Stimulated activated memory B cell treated with anti-CD40 and anti-IgM and Interleukin-4, amounts not matched to agents 10 μg/mL and 1 μg/mL and 100 μg/mL, for 72 hours (primary cell): ENCODE results near the gene EVC.

ENCODE experiments used
- ATAC-seq: fragments of 150-1000 bp; cut with Tn5 transposase; 2 replicates; pipeline ENCODE4 v1.10.0; 2021
- H3K27ac Mint-ChIP-seq: one replicate; pipeline ENCODE4 v1.8.0; 2022; ENCODE audit warnings: mild to moderate bottlenecking, mixed read lengths
- H3K27me3 Mint-ChIP-seq: one replicate; pipeline ENCODE4 v1.8.0; 2022; ENCODE audit warnings: mixed read lengths
- H3K36me3 Mint-ChIP-seq: one replicate; pipeline ENCODE4 v1.8.0; 2022; ENCODE audit warnings: mixed read lengths
- H3K4me1 Mint-ChIP-seq: one replicate; pipeline ENCODE4 v1.8.0; 2022; ENCODE audit warnings: mixed read lengths
- H3K4me3 Mint-ChIP-seq: one replicate; pipeline ENCODE4 v1.8.0; 2022; ENCODE audit warnings: mild to moderate bottlenecking, moderate library complexity, mixed read lengths
- H3K9me3 Mint-ChIP-seq: one replicate; pipeline ENCODE4 v1.8.0; 2022; ENCODE audit warnings: mixed read lengths

Gene EVC

DNA sequence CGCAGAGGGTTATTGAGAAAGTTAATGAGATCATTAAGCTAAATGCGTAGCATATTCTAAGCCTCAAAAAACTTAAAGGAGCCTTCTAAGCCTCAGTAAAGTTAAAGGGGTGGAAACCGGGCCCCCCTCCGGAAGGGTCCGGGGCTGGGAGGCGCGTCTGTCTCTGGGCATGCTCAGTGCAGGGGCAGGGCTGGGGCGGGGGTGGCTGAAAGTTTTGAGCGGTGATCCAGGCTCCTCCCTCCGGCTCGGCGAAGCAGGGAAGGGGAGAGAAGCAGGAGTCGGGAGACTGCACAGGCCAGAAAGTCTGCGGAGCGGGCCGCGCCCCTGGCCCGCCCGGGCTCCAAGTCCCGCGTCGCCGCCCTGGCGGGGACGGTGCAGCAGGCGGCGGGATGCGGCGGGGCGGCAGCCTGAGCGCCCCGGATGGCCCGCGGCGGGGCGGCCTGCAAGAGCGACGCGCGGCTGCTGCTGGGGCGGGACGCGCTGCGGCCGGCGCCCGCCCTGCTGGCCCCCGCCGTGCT lies at the start of gene EVC:
Gene EVC (plus strand): TSS at position 241 of the 518 bp plus-strand sequence. CDS start 180 bp downstream, at position 421.
- peaks cover 51% of the 10 kb centered on the region for H3K27me3 Mint-ChIP-seq
- H3K4me3 Mint-ChIP-seq, result peak within 1 kb of the TSS; percentile 57
- peaks cover 6% of the 10 kb centered on the region for H3K4me1 Mint-ChIP-seq
- H3K27ac Mint-ChIP-seq, result no peak within 1 kb of the TSS
- H3K9me3 Mint-ChIP-seq, result peaks cover 10% of the 10 kb centered on the region
- ATAC-seq, result peak; percentile 40
- H3K36me3 Mint-ChIP-seq, result no peaks in the 10 kb centered on the region

DNA sequence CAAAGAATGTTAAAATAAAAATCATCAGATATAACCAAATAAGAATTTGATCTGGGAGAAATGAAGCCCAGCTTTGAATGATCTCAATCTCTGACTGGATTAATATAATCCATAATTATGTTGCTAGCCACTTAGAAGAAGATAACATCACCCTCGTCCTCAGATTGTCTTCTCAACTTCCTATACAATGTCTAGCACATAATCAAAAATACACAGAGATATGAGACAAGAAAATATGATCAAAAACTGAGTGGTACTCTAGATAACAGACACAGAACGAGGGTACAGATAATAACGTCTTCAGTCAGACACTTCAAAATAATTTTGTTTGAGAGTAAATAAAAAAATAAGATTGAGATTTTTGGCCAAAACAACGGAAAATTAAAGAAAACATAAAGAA lies 49.8 kb upstream of the EVC start:
- ATAC-seq, result no peak
- Mint-ChIP-seq H3K9me3 (peaks cover 15% of the 10 kb centered on the region), H3K4me3 (no peak overlapping the region), H3K27ac (no peak overlapping the region), H3K27me3 (no peaks in the 10 kb centered on the region), H3K36me3 (peaks cover 5% of the 10 kb centered on the region), H3K4me1 (no peaks in the 10 kb centered on the region)

DNA sequence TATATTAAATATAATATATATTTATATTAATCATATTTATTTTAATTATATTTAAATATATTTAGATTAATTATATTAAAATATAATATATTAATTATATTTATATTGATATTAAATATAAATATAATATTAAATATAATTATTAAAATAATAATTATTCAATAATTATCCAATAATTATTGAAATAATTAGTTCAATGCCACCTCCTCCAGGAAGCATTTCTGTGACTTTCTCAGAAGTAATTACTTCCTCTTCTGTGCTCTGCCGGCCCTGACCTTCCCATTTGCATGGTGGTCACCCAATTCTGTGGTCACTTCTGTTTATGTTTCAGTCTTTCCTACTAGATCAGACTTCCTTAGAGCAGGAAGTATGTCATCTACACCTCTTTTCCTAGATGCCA lies 48.4 kb upstream of the EVC start:
- H3K27ac Mint-ChIP-seq, result no peak overlapping the region
- H3K36me3 Mint-ChIP-seq, result peaks cover 5% of the 10 kb centered on the region
- H3K4me3 Mint-ChIP-seq, result no peak overlapping the region
- H3K9me3 Mint-ChIP-seq, result peaks cover 15% of the 10 kb centered on the region
- ATAC-seq, result no peak
- no peaks in the 10 kb centered on the region for H3K4me1 Mint-ChIP-seq
- H3K27me3 Mint-ChIP-seq, result no peaks in the 10 kb centered on the region

DNA sequence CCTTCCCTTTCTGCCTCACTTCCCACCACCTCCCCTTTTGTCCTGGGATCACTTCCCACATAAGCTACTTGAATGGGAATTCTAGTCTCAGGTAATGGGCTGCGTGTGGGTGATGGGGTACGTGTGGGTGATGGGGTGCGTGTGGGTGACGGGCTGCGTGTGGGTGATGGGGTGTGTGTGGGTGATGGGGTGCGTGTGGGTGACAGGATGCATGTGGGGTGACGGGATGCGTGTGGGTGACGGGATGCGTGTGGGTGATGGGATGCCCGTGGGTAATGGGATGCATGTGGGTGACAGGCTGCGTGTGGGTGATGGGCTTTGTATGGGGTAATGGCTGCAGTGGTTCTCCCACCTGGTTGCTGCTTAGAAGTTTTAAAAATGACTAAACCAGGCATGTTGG lies 46.2 kb upstream of the EVC start:
- Mint-ChIP-seq H3K9me3 (peaks cover 15% of the 10 kb centered on the region), H3K27ac (no peak overlapping the region), H3K4me1 (no peaks in the 10 kb centered on the region), H3K36me3 (peaks cover 5% of the 10 kb centered on the region), H3K27me3 (no peaks in the 10 kb centered on the region), H3K4me3 (no peak overlapping the region)
- peak; percentile 54 for ATAC-seq

DNA sequence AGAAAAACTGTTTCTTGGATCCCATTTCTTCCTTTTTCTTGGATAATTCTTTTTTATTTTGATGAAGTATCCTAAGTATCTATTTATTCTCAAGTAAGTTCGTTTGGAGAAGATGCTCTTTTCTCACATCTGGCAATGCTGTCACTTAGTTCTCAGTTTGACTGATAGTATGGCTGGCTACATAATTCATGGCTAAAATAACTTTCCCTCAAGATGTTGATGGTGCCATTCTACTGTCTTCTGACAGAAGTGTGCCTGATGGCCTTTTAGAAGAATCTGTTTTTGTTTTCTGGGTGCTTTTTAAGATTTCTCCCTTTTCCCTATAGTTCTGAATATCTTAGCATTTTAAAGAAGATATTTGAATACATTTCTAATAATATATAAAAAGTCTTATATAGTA lies 44.3 kb upstream of the EVC start:
- Mint-ChIP-seq H3K9me3 (peaks cover 15% of the 10 kb centered on the region), H3K4me1 (no peaks in the 10 kb centered on the region), H3K27ac (no peak overlapping the region), H3K36me3 (peaks cover 5% of the 10 kb centered on the region), H3K4me3 (no peak overlapping the region), H3K27me3 (no peaks in the 10 kb centered on the region)
- ATAC-seq, result no peak

DNA sequence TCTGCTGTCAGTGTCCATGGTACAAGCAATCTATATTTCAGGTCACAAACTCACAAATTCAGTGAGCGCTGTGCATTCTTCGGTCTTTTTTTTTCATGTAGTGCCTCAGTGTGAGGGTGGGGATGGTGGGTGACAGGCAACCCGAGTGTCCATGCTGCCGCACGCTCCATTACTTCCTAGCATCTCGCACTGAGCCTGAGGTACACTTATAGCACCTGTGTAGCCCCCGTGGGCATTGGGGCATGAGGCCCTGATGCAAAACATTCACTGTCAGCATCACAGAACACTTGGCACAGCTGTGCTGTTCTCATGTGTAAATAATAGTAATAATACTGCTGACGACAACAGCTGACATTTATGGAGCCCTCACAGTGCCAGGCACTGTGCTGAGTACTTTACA lies 34.2 kb upstream of the EVC start:
- no peaks in the 10 kb centered on the region for H3K27me3 Mint-ChIP-seq
- no peak overlapping the region for H3K27ac Mint-ChIP-seq
- H3K4me1 Mint-ChIP-seq, result no peaks in the 10 kb centered on the region
- no peaks in the 10 kb centered on the region for H3K9me3 Mint-ChIP-seq
- H3K4me3 Mint-ChIP-seq, result no peak overlapping the region
- H3K36me3 Mint-ChIP-seq, result no peaks in the 10 kb centered on the region
- ATAC-seq, result no peak

DNA sequence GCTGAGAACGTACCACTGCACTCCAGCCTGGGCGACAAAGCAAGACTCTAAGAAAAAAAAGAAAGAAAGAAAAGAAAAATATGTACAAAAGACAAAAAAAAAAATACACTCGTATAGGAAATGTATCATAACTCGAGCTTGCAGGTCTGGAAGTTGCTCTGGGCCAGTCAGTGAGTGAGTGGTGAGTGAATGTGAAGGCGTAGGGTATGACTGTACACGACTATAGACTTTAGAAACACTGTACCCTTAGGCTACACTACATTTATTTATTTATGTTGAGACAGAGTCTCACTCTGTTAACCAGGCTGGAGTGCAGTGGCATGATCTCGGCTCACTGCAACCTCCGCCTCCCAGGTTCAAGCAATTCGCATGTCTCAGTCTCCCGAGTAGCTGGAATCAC lies 32.0 kb upstream of the EVC start:
- H3K4me3 Mint-ChIP-seq, result no peak overlapping the region
- no peak overlapping the region for H3K27ac Mint-ChIP-seq
- no peaks in the 10 kb centered on the region for H3K9me3 Mint-ChIP-seq
- no peak for ATAC-seq
- no peaks in the 10 kb centered on the region for H3K4me1 Mint-ChIP-seq
- no peaks in the 10 kb centered on the region for H3K36me3 Mint-ChIP-seq
- H3K27me3 Mint-ChIP-seq, result no peaks in the 10 kb centered on the region

DNA sequence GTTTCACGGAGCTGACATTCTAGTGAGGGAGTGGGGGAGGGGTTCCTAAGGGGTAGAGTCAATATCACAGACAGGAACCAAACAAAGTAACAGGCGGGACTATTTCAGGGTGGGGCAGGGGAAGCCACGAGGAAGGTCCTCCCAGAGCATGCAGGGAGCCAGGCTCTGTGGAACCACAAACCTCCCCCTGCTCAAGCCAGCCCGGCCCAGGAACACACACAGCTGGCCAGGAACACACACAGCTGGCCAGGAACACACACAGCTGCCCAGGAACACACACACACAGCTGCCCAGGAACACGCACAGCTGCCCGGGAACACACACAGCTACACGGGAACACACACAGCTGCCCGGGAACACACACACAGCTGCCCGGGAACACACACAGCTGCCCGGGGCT lies 27.4 kb upstream of the EVC start:
- H3K4me1 Mint-ChIP-seq, result no peaks in the 10 kb centered on the region
- no peak for ATAC-seq
- no peaks in the 10 kb centered on the region for H3K36me3 Mint-ChIP-seq
- H3K27me3 Mint-ChIP-seq, result no peaks in the 10 kb centered on the region
- H3K9me3 Mint-ChIP-seq, result no peaks in the 10 kb centered on the region
- no peak overlapping the region for H3K27ac Mint-ChIP-seq
- no peak overlapping the region for H3K4me3 Mint-ChIP-seq

DNA sequence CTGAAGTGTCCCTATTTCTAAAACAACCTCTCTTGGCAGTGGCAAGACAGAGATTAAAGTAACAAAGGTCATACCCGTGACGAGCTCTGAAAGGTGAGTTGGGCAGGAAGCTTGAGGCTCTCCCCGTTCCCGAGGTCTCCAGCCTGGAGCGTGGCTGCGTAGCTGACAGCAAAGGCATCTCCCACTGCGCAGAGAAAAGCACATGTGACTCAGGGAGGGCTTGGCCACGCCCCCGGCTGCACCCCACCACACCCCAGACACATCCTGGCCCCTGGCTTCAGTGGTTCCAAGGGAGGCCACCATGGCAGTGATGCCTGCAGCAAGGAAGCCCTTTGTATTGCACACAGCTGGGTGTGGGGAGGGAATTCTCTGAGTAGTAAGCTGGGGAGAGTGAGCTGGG lies 25.7 kb upstream of the EVC start:
- no peak for ATAC-seq
- Mint-ChIP-seq H3K36me3 (no peaks in the 10 kb centered on the region), H3K4me1 (no peaks in the 10 kb centered on the region), H3K4me3 (no peak overlapping the region), H3K27ac (no peak overlapping the region), H3K27me3 (no peaks in the 10 kb centered on the region), H3K9me3 (no peaks in the 10 kb centered on the region)

DNA sequence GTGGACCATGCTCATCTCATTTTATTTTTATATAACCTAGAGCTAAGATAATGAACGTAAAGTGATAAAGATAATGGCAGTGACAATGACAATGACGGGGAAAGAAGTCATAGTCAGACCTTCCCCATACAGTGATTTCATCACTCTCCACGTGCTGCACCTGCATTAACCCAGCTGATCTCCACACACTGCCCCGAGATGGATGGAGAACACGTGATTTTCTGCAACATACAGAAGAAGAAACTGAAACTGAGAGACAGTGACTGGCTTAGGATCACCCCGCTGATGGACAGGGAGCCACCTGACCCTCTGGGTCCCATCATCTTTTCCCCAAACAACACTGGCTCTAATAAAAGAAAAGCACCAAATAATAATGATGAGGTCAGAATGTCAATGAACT lies 24.7 kb upstream of the EVC start:
- Mint-ChIP-seq H3K4me3 (no peak overlapping the region), H3K9me3 (no peaks in the 10 kb centered on the region), H3K27ac (no peak overlapping the region), H3K4me1 (no peaks in the 10 kb centered on the region), H3K27me3 (no peaks in the 10 kb centered on the region), H3K36me3 (no peaks in the 10 kb centered on the region)
- ATAC-seq, result no peak

DNA sequence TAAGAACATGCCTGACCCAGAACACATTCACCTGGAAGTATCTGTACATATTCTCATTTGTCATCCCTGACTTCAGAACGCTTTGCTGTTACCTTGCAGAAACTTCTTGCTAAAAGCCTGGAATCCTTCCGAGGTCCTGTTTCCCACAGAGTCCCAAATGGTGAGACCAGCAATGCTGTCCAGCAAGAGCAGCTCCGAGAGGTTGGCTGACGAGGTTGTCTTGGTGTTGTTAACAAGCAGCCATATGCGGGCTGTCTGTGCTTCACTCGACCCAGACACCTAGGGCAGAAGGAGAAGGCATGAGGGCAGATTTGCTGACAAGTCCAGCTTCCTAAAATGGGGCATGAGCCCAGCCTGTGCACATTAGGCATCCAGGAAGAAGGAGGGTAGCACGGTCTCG lies 21.9 kb upstream of the EVC start:
- Mint-ChIP-seq H3K9me3 (no peaks in the 10 kb centered on the region), H3K4me3 (no peak overlapping the region), H3K27ac (no peak overlapping the region), H3K27me3 (no peaks in the 10 kb centered on the region), H3K36me3 (no peaks in the 10 kb centered on the region), H3K4me1 (no peaks in the 10 kb centered on the region)
- no peak for ATAC-seq

DNA sequence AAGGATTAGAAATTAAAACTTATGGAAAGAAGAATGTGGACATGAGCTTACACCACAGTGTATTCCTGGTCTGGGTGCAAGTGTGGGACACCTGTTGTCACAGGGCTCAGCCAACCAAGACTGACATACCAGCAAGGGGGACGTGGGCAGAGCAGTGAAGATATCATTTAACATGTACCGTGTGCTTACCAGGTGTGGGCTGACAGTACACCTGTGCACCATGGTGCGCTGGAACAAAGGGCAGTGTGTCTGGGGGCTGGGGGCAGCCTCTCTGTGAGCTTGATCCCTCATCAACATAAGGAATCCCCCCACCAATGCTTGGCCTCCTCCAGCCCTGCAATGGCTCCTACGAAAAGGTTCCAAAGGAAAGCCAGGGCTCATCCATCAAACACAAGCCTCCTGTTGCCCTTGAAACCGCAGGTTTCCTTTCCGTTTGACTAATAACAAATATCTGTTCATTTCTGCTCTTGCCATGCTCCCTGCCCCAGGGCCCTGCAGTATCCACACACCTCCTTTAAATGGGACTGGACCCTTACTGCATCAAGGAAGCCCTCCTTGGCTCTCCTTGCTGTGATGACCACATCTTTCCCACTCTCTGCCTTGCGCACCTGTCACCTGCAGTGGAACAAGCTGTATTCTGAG lies 19.4 kb upstream of the EVC start:
- no peak for ATAC-seq
- H3K27ac Mint-ChIP-seq, result no peak overlapping the region
- no peaks in the 10 kb centered on the region for H3K9me3 Mint-ChIP-seq
- H3K27me3 Mint-ChIP-seq, result no peaks in the 10 kb centered on the region
- H3K4me3 Mint-ChIP-seq, result no peak overlapping the region
- no peaks in the 10 kb centered on the region for H3K36me3 Mint-ChIP-seq
- no peaks in the 10 kb centered on the region for H3K4me1 Mint-ChIP-seq

DNA sequence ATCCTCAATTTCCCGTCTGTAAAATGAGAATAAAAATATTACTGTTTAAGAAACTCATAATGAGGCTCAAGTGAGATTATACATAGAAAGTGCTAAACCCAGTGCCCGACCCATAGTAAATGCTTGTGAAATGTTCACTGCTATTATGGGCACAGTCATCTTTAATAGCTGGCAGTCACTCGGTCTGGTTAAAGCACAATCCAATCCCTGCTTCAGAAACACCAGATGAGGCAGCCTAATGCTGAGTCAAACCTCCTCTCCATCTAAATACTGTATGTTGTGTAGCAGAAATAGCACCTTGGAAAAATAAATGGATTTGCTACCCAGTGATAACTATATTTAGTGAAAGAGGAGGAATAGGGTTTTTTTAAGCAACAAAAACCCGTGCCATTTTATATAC lies 17.1 kb upstream of the EVC start:
- no peak for ATAC-seq
- no peak overlapping the region for H3K4me3 Mint-ChIP-seq
- no peak overlapping the region for H3K27ac Mint-ChIP-seq
- H3K4me1 Mint-ChIP-seq, result no peaks in the 10 kb centered on the region
- H3K27me3 Mint-ChIP-seq, result no peaks in the 10 kb centered on the region
- H3K9me3 Mint-ChIP-seq, result no peaks in the 10 kb centered on the region
- H3K36me3 Mint-ChIP-seq, result no peaks in the 10 kb centered on the region

DNA sequence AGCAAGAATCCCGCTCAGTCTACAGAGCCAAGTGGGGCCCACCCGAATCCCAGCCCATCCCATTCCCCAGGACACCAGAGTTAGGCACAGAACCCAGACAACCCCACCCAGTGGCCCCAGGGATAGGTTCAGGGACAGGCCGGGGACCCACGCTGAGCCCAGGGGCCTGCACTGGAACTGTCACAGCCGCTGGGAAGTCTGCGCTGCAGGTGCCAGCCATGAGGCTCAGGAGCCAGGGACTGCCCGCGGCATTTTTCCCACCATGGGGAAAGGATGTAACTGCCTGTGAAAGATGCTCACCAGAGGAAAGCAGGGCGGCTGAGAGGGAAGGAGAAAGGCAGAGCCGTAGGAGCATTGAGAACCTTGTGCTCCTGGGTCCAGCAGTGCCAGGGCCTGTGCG lies 14.7 kb upstream of the EVC start:
- H3K27ac Mint-ChIP-seq, result no peak overlapping the region
- no peak overlapping the region for H3K4me3 Mint-ChIP-seq
- H3K27me3 Mint-ChIP-seq, result peaks cover under 1% of the 10 kb centered on the region
- H3K36me3 Mint-ChIP-seq, result no peaks in the 10 kb centered on the region
- no peaks in the 10 kb centered on the region for H3K4me1 Mint-ChIP-seq
- no peak for ATAC-seq
- no peaks in the 10 kb centered on the region for H3K9me3 Mint-ChIP-seq

DNA sequence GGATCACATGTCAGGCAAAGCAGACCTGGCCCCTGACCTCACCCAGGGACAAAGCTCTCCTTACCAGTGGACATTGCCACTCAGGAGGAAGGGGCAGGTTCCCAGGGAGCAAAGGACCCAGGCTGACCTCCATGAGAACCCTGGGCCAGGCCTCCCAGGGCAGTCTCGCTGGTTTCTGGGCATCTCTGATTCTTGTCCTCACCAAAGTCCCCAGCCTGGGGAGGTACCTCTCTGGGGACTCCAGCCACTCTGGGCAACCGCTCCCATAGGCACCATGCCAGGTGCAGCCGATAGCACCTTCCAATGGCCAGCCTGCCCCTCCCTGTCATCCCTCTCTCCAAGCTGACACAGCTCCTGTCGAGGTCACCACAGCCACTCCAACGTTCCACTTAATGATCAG lies 10.5 kb upstream of the EVC start:
- Mint-ChIP-seq H3K4me3 (no peak overlapping the region), H3K27ac (no peak overlapping the region), H3K36me3 (no peaks in the 10 kb centered on the region), H3K4me1 (no peaks in the 10 kb centered on the region), H3K27me3 (peaks cover 12% of the 10 kb centered on the region), H3K9me3 (peaks cover 15% of the 10 kb centered on the region)
- ATAC-seq, result no peak

DNA sequence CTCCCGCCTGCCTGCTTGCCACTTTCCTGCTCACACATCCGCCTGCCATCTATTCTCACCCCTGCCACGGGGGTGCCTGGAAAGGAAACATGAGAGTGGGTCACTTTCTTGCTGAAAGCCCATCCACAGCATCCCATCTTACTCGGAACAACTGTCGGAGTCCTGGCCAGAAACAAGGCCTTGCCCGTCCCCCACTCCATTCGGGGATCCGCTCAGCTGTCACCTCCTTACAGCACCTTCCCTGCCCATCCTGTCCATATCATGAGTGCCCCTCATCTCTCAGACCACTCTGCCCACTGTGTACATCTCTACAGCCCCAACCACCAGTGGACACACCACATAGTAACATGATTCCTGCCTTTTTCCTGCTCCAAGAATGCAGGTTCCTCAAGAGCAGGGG lies 9.0 kb upstream of the EVC start:
- no peak for ATAC-seq
- H3K4me3 Mint-ChIP-seq, result no peak overlapping the region
- H3K4me1 Mint-ChIP-seq, result no peaks in the 10 kb centered on the region
- no peaks in the 10 kb centered on the region for H3K36me3 Mint-ChIP-seq
- H3K9me3 Mint-ChIP-seq, result peaks cover 15% of the 10 kb centered on the region
- peaks cover 23% of the 10 kb centered on the region for H3K27me3 Mint-ChIP-seq
- no peak overlapping the region for H3K27ac Mint-ChIP-seq

DNA sequence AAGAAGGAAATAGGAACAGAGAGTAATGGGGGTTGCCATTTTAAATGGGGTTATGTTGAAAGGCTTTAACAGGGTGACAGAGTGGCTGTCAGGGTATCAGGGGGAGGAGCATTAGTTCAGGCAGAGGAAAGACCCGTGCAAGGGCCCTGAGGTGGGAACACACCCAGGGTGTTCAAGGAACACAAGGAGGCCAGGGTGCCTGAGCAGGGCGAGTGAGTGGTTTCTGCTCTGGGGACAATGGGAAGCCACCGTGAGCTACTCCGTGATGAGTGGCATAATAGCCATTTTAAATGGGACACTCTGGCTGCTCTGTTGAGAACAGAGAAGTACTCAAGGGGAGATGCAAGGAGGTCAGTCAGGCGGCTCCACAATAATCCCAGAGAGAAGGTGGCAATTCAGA lies 7.2 kb upstream of the EVC start:
- no peak overlapping the region for H3K4me3 Mint-ChIP-seq
- no peaks in the 10 kb centered on the region for H3K36me3 Mint-ChIP-seq
- H3K27me3 Mint-ChIP-seq, result peaks cover 34% of the 10 kb centered on the region
- no peak for ATAC-seq
- no peaks in the 10 kb centered on the region for H3K4me1 Mint-ChIP-seq
- no peak overlapping the region for H3K27ac Mint-ChIP-seq
- H3K9me3 Mint-ChIP-seq, result peaks cover 15% of the 10 kb centered on the region
